ENCODE measurements around the gene PCDHB3.
"Not testable (repeated sequence)": the region's sequence is repeated elsewhere in the genome, so short reads cannot be mapped to it uniquely, and the experiment has no call there.

Gene PCDHB3

GRCh38 chr5:141100243-141100805 lies at the start of gene PCDHB3:
PCDHB3 (plus strand) TSS chr5:141100473; CDS start chr5:141100650, 177 bp downstream.
- DNase-seq, result peak in 13 of 56 donors; percentile 1 to 47 (median 10)

GRCh38 chr5:141050622-141051520 lies 49.4 kb upstream of the PCDHB3 start, which contains the start of gene PCDHB1:
PCDHB1 (plus strand) TSS chr5:141051374; CDS start chr5:141051471, 97 bp downstream.
- no peak for DNase-seq

GRCh38 chr5:141051521-141051866 lies 48.8 kb upstream of the PCDHB3 start:
- DNase-seq, result no peak

- DNase-seq, result no peak
Measured at GRCh38 chr5:141077826-141078225, 22.4 kb upstream of the PCDHB3 start.

- no peak for DNase-seq
Measured at GRCh38 chr5:141082228-141082627, 18.0 kb upstream of the PCDHB3 start.

- DNase-seq, result peak in 27 of 56 donors; percentile 9 to 60 (median 32)
Measured at GRCh38 chr5:141084487-141084989, 15.7 kb upstream of the PCDHB3 start.

- peak in 16 of 56 donors; percentile 3 to 58 (median 16) for DNase-seq
Measured at GRCh38 chr5:141094481-141095262, 5.6 kb upstream of the PCDHB3 start, which contains the start of gene PCDHB2. PCDHB2 (plus strand) TSS chr5:141094615; CDS start chr5:141094791, 176 bp downstream.

GRCh38 chr5:141095263-141095641 lies 5.0 kb upstream of the PCDHB3 start:
- DNase-seq, result no peak

- not testable (repeated sequence) for DNase-seq
Measured at GRCh38 chr5:141096181-141096580, 4.1 kb upstream of the PCDHB3 start.

GRCh38 chr5:141096586-141096985 lies 3.7 kb upstream of the PCDHB3 start:
- not testable (repeated sequence) for DNase-seq

GRCh38 chr5:141101059-141101458 lies 786 bp downstream of the PCDHB3 start:
- no peak for DNase-seq

GRCh38 chr5:141102070-141102469 lies 1.8 kb downstream of the PCDHB3 start:
- DNase-seq, result not testable (repeated sequence)

GRCh38 chr5:141102471-141102870 lies 2.2 kb downstream of the PCDHB3 start:
- DNase-seq, result not testable (repeated sequence)

- no peak for DNase-seq
Measured at GRCh38 chr5:141105350-141105749, 5.1 kb downstream of the PCDHB3 start.

- no peak for DNase-seq
Measured at GRCh38 chr5:141119250-141119649, 19.0 kb downstream of the PCDHB3 start.

- DNase-seq, result peak in 10 of 56 donors; percentile 2 to 41 (median 16)
Measured at GRCh38 chr5:141121563-141121962, 21.3 kb downstream of the PCDHB3 start, which contains the start of gene PCDHB4. PCDHB4 (plus strand) TSS chr5:141121818; CDS start chr5:141121999, 181 bp downstream.

- peak in 1 of 56 donors; percentile 5 for DNase-seq
Measured at GRCh38 chr5:141121985-141122384, 21.7 kb downstream of the PCDHB3 start.

- not testable (repeated sequence) for DNase-seq
Measured at GRCh38 chr5:141123396-141124135, 23.3 kb downstream of the PCDHB3 start.

GRCh38 chr5:141127305-141127704 lies 27.0 kb downstream of the PCDHB3 start:
- DNase-seq, result no peak

- peak in 10 of 56 donors; percentile 5 to 37 (median 12) for DNase-seq
Measured at GRCh38 chr5:141135030-141135717, 34.9 kb downstream of the PCDHB3 start, which contains the start of gene PCDHB5. PCDHB5 (plus strand) TSS chr5:141135206; CDS start chr5:141135435, 229 bp downstream.

Measured in amygdala (tissue), 56 donors.